ENCODE measurements around the gene ASXL1. TPM values are rescaled to one million over a fixed set of nuclear protein-coding genes. Genes with fewer than 3 reads are reported as not detected.
A peak's percentile ranks its signal among the peaks of the same experiment; 100 is the strongest.

Gene ASXL1
- 15.1 TPM for total RNA-seq (2013)
- 10 to 100 TPM in 1 of 3 donors, 1 to 10 TPM in 2; 1.8 to 47.1 (median 2.8) TPM for polyA plus RNA-seq
- polyA minus RNA-seq, result 17.6 and 22.9 TPM in 2 replicates
- 30.9 to 109 (median 63.5) reads per million in 11 experiments for total RNA-seq

DNA sequence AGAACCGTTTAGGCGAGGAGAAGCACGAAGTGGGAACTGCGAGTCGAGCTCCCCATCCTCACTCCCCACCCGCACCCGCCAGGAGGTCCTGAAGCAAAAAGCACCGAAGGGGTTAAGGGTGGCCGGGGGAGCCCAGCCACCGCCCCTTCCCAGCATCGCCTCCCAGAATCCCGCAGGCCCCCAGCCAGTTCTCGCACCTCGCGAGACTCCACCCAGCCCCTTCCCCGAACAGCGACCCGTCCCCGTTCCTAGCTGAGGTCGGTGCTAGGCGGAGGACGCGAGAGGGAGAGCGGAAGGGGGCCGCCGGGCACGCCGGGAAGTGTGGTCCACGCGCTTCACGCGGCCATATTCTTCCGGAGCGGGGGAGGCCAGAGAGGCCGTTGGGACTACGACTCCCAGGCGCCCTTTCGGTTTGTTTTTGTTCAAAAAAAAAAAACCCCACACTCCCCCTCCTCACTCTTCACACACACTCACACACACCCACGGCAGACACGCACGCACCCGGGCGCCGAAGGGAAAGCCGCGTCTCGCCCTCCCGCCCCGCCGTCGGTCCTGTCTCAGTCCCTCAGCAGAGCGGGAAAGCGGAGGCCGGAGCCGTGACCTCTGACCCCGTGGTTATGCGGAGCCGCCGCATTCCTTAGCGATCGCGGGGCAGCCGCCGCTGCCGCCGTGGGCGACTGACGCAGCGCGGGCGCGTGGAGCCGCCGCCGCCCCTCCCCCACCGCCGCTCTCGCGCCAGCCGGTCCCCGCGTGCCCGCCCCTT lies at the start of gene ASXL1:
Gene ASXL1, plus strand, starts transcription at position 463 of the 763 bp plus-strand sequence. CDS start 445 bp downstream, outside the sequence.
- peaks cover 1 to 8% of the 10 kb centered on the region in 2 donors for H3K36me3 Mint-ChIP-seq
- Histone ChIP-seq H3K27ac (ENCODE audit: low read depth in 1 of 2, low read length in 2 of 2) (peak within 1 kb of the TSS; percentile 91 to 94), H3K36me3 (replicated peaks in 1 of 2; ENCODE audit: control insufficient read depth in 1 of 2, insufficient read depth in 2 of 2, low read length in 2 of 2) (no peaks in the 10 kb centered on the region), H4K20me1 (ENCODE audit: insufficient read depth, low read length) (peaks cover 43% of the 10 kb centered on the region), H3K9me3 (replicated peaks in 1 of 2; ENCODE audit: control insufficient read depth in 1 of 2, insufficient read depth in 1 of 2, low read length in 2 of 2) (no peaks in the 10 kb centered on the region), H3K4me2 (replicated peaks; ENCODE audit: extremely low read depth, low read length, poor library complexity, severe bottlenecking) (peak within 1 kb of the TSS; percentile 100), H3K4me1 (ENCODE audit: control insufficient read depth in 1 of 2, insufficient read depth in 2 of 2, low read length in 2 of 2) (peaks cover 31 to 41% of the 10 kb centered on the region in 2 donors), H3K79me2 (ENCODE audit: insufficient read depth, low read length) (peaks cover 48% of the 10 kb centered on the region), H2AFZ (ENCODE audit: insufficient read depth, low read depth, low read length, poor library complexity, severe bottlenecking) (peak within 1 kb of the TSS; percentile 87), H3K27me3 (ENCODE audit: control insufficient read depth in 2 of 2, insufficient read depth in 2 of 2, low read length in 2 of 2) (no peaks in the 10 kb centered on the region), H3K9ac (ENCODE audit: insufficient read depth, low read length, poor library complexity, severe bottlenecking) (peak within 1 kb of the TSS; percentile 88), H3K4me3 (replicated peaks in 1 of 3; ENCODE audit: low read depth in 2 of 3, low read length in 3 of 3) (peak within 1 kb of the TSS; percentile 69 to 86 (median 74))
- no peak for TF ChIP-seq CTCF (IDR thresholded peaks at IDR 0.05)
- DNase-seq, result peak; percentile 90 to 92 (median 91)
- peak within 1 kb of the TSS; percentile 96 to 99 for H3K4me3 Mint-ChIP-seq
- WGBS (ENCODE audit: insufficient coverage), result under 1% methylated on average over 47 of the region's 83 CpGs
- peaks cover 38% of the 10 kb centered on the region for H3K4me1 Mint-ChIP-seq
- H3K9me3 Mint-ChIP-seq, result peaks cover 0 to 2% (median 0%) of the 10 kb centered on the region in 7 donors
- H3K27me3 Mint-ChIP-seq (ENCODE audit: low read depth in 3 of 3), result no peaks in the 10 kb centered on the region
- peak within 1 kb of the TSS; percentile 95 to 100 (median 99) for H3K27ac Mint-ChIP-seq
- intact Hi-C loops (cut with micrococcal nuclease), result loop anchor here in 1 of 2 donors (5.0 kb wide), 1 partner anchor 246 kb away; no protein-coding TSS in a partner anchor

GRCh38 chr20:32312718-32313424 lies 45.3 kb upstream of the ASXL1 start:
- Histone ChIP-seq H3K36me3 (replicated peaks in 1 of 2; ENCODE audit: control insufficient read depth in 1 of 2, insufficient read depth in 2 of 2, low read length in 2 of 2) (peaks cover 34 to 73% of the 10 kb centered on the region in 2 donors), H3K79me2 (ENCODE audit: insufficient read depth, low read length) (no peaks in the 10 kb centered on the region), H4K20me1 (ENCODE audit: insufficient read depth, low read length) (no peaks in the 10 kb centered on the region), H3K27ac (ENCODE audit: low read depth in 1 of 2, low read length in 2 of 2) (no peak overlapping the region), H3K4me2 (replicated peaks; ENCODE audit: extremely low read depth, low read length, poor library complexity, severe bottlenecking) (no peak overlapping the region), H3K4me1 (ENCODE audit: control insufficient read depth in 1 of 2, insufficient read depth in 2 of 2, low read length in 2 of 2) (no peaks in the 10 kb centered on the region), H3K27me3 (ENCODE audit: control insufficient read depth in 2 of 2, insufficient read depth in 2 of 2, low read length in 2 of 2) (no peaks in the 10 kb centered on the region), H2AFZ (ENCODE audit: insufficient read depth, low read depth, low read length, poor library complexity, severe bottlenecking) (no peak overlapping the region), H3K9me3 (replicated peaks in 1 of 2; ENCODE audit: control insufficient read depth in 1 of 2, insufficient read depth in 1 of 2, low read length in 2 of 2) (no peaks in the 10 kb centered on the region), H3K4me3 (replicated peaks in 1 of 3; ENCODE audit: low read depth in 2 of 3, low read length in 3 of 3) (no peak overlapping the region), H3K9ac (ENCODE audit: insufficient read depth, low read length, poor library complexity, severe bottlenecking) (no peak overlapping the region)
- 86% methylated on average over 2 of the region's 3 CpGs for WGBS (ENCODE audit: insufficient coverage)
- Mint-ChIP-seq H3K9me3 (no peaks in the 10 kb centered on the region), H3K36me3 (peaks cover 54 to 61% of the 10 kb centered on the region in 2 donors), H3K27me3 (ENCODE audit: low read depth in 3 of 3) (peaks cover 0 to 1% (median 0%) of the 10 kb centered on the region in 3 donors), H3K4me3 (no peak overlapping the region), H3K27ac (no peak overlapping the region), H3K4me1 (no peaks in the 10 kb centered on the region)
- intact Hi-C loops (cut with micrococcal nuclease), result no loop called here
- no peak for TF ChIP-seq CTCF (IDR thresholded peaks at IDR 0.05)
- DNase-seq, result no peak
